Calu3 (cell line): Measurements from ENCODE around the gene SIAH2. TPM values are rescaled to one million over a fixed set of nuclear protein-coding genes. Genes with fewer than 3 reads are reported as not detected.
A peak's percentile ranks its signal among the peaks of the same experiment; 100 is the strongest.

Source experiments
- BruUV-seq: library from RNA; stranded (reverse); fragments of 400-500 nt; replicated peaks from 2 replicates; lab custom pipeline; 2021; lab: Mats Ljungman, UMichigan
- CTCF ChIA-PET: fragments of 300-600 bp; sonication (Branson Sonifier 250); formaldehyde crosslinking; loops from one replicate; lab custom pipeline; 2022; ENCODE audit warnings: antibody characterized with exemption; lab: Charles Lee
- DNase-seq: peaks from one replicate; pipeline ENCODE4 v3.0.0; 2022
- H3K27ac Mint-ChIP-seq: one replicate; pipeline ENCODE4 v1.8.0; 2022; ENCODE audit warnings: mixed read lengths; ENCODE audit not compliant: unreplicated experiment
- H3K27me3 Mint-ChIP-seq: one replicate; pipeline ENCODE4 v1.8.0; 2022; ENCODE audit warnings: mixed read lengths; ENCODE audit not compliant: unreplicated experiment
- H3K36me3 Mint-ChIP-seq: one replicate; pipeline ENCODE4 v1.8.0; 2022; ENCODE audit warnings: mild to moderate bottlenecking, moderate library complexity, mixed read lengths; ENCODE audit not compliant: insufficient read depth, unreplicated experiment
- H3K4me1 Mint-ChIP-seq: one replicate; pipeline ENCODE4 v1.8.0; 2022; ENCODE audit warnings: mild to moderate bottlenecking, low read depth, mixed read lengths; ENCODE audit not compliant: unreplicated experiment
- H3K4me3 Mint-ChIP-seq: one replicate; pipeline ENCODE4 v1.8.0; 2022; ENCODE audit warnings: mild to moderate bottlenecking, low read depth, moderate library complexity, mixed read lengths; ENCODE audit not compliant: unreplicated experiment
- H3K9me3 Mint-ChIP-seq: one replicate; pipeline ENCODE4 v1.8.0; 2022; ENCODE audit warnings: low read depth, mixed read lengths; ENCODE audit not compliant: unreplicated experiment
- intact Hi-C: fragments of 100-400 bp; cut with micrococcal nuclease; formaldehyde crosslinking; loops from one replicate; pipeline ENCODE4 v1.10.0; 2022; ENCODE audit not compliant: unreplicated experiment
- total RNA-seq: library from RNA; stranded (reverse); gene quantifications from 2 replicates; pipeline ENCODE4 v1.2.3, GENCODE V29; 2022
- TF ChIP-seq, protein P1 (sequence below): fragments of 200-600 bp; IDR thresholded peaks from one replicate; pipeline ENCODE4 v1.8.0; 2022; ENCODE audit warnings: antibody characterized with exemption; ENCODE audit not compliant: unreplicated experiment

Gene SIAH2
- total RNA-seq, 1 experiment from 2014 or later = 33.6 TPM

DNA sequence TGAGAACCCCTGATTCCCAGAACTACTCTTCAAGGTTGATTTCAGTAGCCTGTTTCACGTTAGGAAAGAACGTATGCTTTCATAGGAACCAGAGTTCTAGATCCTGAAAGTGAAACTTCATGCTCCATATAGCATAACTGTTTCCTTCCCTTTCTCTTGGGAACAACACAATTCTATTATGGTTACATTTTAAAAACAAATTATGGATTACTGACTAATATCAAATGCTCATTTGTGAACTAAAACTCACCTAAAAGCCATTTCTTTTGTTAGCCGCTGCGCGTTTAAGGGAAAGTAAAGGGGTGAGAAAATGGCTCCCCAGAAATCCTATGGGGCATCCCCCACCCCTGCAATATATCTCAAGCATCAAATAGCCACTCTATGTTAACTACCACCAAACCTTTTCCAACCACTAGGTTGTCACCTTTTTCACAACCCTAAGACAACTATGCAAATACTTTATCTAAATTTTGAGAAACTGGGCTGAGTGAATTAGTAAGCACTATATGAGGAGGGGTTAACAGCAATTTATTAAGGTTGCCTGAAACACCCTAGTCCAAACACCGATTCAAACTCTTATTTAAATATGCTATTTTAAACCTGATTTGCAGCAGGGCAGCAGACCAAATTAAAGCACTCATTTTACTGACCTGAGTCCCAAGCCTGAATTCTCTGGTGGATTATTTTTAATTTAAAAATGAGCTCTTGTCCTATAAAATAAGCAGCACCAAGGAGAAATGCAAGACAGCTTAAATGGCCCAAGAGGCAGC lies 2.4 kb downstream of the SIAH2 start:
- H3K4me3 Mint-ChIP-seq = peak overlapping the region; percentile 88
- intact Hi-C loops = loop anchor here (1.0 to 5.0 kb wide), 3 partner anchors 8 to 213 kb away; partner anchors contain the start of genes EIF2A, SELENOT and SERP1
- CTCF ChIA-PET = interaction anchor here (0.6 to 2.9 kb wide), 3 partner anchors 8 to 61 kb away, joined by 3 to 11 read pairs (median 4); no protein-coding TSS in a partner anchor
- TF ChIP-seq, protein P1, sequence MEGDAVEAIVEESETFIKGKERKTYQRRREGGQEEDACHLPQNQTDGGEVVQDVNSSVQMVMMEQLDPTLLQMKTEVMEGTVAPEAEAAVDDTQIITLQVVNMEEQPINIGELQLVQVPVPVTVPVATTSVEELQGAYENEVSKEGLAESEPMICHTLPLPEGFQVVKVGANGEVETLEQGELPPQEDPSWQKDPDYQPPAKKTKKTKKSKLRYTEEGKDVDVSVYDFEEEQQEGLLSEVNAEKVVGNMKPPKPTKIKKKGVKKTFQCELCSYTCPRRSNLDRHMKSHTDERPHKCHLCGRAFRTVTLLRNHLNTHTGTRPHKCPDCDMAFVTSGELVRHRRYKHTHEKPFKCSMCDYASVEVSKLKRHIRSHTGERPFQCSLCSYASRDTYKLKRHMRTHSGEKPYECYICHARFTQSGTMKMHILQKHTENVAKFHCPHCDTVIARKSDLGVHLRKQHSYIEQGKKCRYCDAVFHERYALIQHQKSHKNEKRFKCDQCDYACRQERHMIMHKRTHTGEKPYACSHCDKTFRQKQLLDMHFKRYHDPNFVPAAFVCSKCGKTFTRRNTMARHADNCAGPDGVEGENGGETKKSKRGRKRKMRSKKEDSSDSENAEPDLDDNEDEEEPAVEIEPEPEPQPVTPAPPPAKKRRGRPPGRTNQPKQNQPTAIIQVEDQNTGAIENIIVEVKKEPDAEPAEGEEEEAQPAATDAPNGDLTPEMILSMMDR = no peak
- no peak for DNase-seq
- H3K27me3 Mint-ChIP-seq = no peaks in the 10 kb centered on the region
- H3K9me3 Mint-ChIP-seq = no peaks in the 10 kb centered on the region
- peaks cover 53% of the 10 kb centered on the region for H3K36me3 Mint-ChIP-seq
- H3K27ac Mint-ChIP-seq = peak overlapping the region; percentile 96
- peaks cover 49% of the 10 kb centered on the region for H3K4me1 Mint-ChIP-seq
- no TSS peak for BruUV-seq

- Mint-ChIP-seq H3K27ac (peak overlapping the region; percentile 96), H3K9me3 (no peaks in the 10 kb centered on the region), H3K36me3 (peaks cover 53% of the 10 kb centered on the region), H3K4me3 (peak overlapping the region; percentile 88), H3K27me3 (no peaks in the 10 kb centered on the region), H3K4me1 (peaks cover 45% of the 10 kb centered on the region)
- DNase-seq = no peak
- intact Hi-C loops = loop anchor here (1.0 to 5.0 kb wide), 3 partner anchors 8 to 213 kb away; partner anchors contain the start of genes EIF2A, SELENOT and SERP1
- TF ChIP-seq, protein P1 = no peak
- CTCF ChIA-PET = interaction anchor here (0.6 to 2.9 kb wide), 6 partner anchors 8 to 825 kb away, joined by 3 to 11 read pairs (median 4); no protein-coding TSS in a partner anchor
- BruUV-seq = no TSS peak
These were observed 3.0 kb downstream of the SIAH2 start for GRCh38 chr3:150759947-150760346.

DNA sequence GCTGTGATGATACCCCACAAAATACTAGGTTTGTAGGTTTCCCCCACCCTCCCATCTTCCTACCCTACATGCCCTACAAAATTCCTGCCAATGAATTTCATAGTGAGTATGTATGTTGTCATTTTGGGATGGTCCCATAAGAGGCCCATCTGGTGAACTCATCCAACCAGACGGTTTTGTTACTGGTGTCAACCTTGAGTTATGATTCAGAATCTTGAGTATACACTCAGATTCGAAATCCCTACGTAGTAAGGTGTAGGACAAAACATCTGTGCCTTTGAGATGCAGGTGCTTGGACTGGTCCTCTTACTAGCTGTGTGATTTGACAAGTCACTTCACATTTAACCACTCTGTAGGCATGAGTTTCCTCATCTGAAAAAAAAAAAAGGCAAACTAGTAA lies 3.6 kb downstream of the SIAH2 start:
- TF ChIP-seq, protein P1 = no peak
- CTCF ChIA-PET = interaction anchor here (0.7 to 1.2 kb wide), 4 partner anchors 16 to 825 kb away, joined by 3 to 7 read pairs (median 4); no protein-coding TSS in a partner anchor
- Mint-ChIP-seq H3K9me3 (no peaks in the 10 kb centered on the region), H3K27ac (peak overlapping the region; percentile 96), H3K36me3 (peaks cover 53% of the 10 kb centered on the region), H3K27me3 (no peaks in the 10 kb centered on the region), H3K4me1 (peaks cover 40% of the 10 kb centered on the region), H3K4me3 (peak overlapping the region; percentile 88)
- intact Hi-C loops = no loop called here
- no peak for DNase-seq
- BruUV-seq = no TSS peak

DNA sequence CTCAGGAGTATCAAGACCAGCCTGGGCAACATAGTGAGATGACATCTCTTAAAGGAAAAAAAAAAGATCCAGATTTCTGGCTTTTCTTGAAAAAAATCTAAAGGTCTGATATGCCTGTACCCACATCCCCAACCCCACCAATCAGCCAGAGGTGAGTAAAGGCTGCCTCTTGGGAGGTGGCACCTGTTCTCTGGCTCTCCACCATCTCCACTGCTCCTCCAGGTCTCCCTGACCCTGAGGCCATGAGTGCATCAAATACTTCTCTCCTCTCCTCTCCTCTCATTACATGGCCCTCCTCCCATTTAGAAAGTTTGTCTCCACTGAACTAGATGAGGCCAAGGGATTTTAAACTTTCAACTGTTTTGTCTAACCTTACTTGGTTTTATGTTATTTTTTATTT lies 5.2 kb downstream of the SIAH2 start:
- intact Hi-C loops = no loop called here
- no peak overlapping the region for H3K4me3 Mint-ChIP-seq
- H3K4me1 Mint-ChIP-seq = peaks cover 48% of the 10 kb centered on the region
- H3K27me3 Mint-ChIP-seq = no peaks in the 10 kb centered on the region
- no TSS peak for BruUV-seq
- H3K9me3 Mint-ChIP-seq = no peaks in the 10 kb centered on the region
- TF ChIP-seq, protein P1 = no peak
- CTCF ChIA-PET = no interaction called here
- peaks cover 46% of the 10 kb centered on the region for H3K36me3 Mint-ChIP-seq
- peak overlapping the region; percentile 19 for H3K27ac Mint-ChIP-seq
- no peak for DNase-seq
